Islet of Langerhans (tissue), 1 donor: ENCODE data around the gene SH3RF3.

Experiments
- FAIRE-seq: peaks from one replicate; lab custom pipeline; 2011; peaks lifted over from hg19 to GRCh38; lab: Jason Lieb, UNC

The SH3RF3 gene

GRCh38 chr2:109421101-109421500, 292.1 kb downstream of the SH3RF3 start:
- no peak for FAIRE-seq

- no peak for FAIRE-seq
Measured at GRCh38 chr2:109421642-109422041, 292.6 kb downstream of the SH3RF3 start.

GRCh38 chr2:109422071-109422757, 293.2 kb downstream of the SH3RF3 start:
- no peak for FAIRE-seq

DNA sequence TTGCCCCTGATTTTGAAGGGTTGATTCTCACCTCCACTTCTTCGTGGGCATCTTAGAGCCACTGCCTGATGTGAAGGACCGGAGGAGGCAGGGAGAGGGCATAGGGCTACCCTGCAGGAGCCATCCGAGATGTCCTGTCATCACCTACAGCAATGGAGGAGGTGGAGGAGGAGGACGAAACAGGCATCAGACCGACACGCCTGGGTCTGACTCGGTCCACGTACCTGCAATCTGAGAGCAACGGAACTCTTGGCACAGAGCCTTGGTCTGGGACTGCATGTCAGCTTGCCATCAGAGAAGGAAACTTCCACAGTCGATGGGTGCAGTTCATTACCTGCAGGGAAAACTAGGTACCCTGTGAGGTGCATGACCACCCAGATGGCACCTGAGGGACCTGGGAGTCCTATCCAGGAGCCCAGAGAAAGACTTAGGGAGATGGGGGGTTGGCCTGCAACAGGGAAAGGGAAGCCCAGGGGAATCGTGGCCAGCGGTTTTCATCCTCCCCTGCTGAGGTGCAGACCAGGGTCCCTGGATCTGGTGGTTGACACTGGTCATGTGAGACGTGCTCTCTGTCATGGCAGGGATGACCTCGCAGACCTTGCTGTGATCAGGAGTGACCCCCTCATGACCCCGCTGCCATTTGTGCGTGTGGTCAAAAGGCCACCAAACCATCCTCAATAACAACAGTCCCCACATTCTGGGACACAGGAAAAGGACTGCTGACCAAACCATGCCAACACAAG, 293.9 kb downstream of the SH3RF3 start:
- no peak for FAIRE-seq

- FAIRE-seq = no peak
Measured at GRCh38 chr2:109423556-109424359, 294.8 kb downstream of the SH3RF3 start.

- FAIRE-seq = no peak
Measured at GRCh38 chr2:109425411-109425810, 296.4 kb downstream of the SH3RF3 start.

- no peak for FAIRE-seq
Measured at GRCh38 chr2:109427661-109428091, 298.7 kb downstream of the SH3RF3 start.

DNA sequence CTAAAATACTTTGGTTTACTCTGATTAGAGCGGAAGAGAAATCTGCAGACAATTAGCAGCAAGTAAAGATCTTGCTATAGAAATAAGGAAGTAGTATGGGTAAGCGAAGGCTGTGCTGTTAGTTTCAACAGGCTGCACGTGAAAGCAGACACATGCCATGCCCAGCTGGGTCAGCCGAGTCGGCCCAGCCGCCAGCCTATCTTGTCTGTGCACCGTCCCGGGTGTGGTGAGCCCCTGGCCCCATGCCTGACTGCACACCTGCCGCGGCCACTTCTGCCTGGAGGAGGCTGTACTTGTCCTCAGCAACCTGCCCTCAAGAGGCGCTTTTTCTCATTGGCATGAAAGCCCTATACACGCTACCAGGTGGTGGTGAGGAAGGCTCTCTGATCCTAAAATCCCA, 299.3 kb downstream of the SH3RF3 start:
- no peak for FAIRE-seq

DNA sequence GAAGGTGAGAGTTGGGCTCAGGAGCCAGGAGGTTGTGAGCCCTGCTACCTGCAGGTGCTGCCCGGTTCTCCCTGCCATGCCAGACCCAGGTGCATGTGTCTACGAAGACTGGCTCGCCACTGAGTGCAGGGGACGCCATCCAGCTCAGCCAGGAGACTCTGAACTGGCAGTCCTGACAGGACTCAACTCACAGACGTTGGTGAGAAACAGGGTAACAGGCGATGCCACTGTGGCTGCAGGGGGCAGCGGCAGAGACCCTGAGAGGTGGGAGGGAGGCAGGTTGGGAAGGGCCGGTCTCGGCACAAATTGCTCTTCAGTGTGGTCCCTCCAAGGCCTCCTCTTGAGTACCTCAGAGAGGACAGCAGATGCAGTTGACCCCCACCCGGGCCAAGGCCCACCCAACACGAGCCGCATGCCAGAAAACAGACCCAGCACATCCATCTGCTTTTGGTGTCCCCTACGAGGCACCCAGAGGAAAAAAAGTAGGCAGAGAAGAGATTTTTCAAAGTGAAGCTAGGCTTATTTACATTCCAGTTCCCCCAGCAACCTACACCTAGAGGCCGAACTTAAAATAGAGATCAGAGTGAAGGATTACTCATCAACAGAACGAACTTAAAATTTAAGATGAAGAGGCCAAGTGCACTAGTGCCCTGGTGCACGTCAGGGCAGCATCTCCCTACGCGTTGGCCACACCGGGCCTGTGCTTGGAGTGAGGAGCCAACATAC, 300.0 kb downstream of the SH3RF3 start:
- no peak for FAIRE-seq

GRCh38 chr2:109429567-109430328, 300.7 kb downstream of the SH3RF3 start:
- FAIRE-seq = no peak

DNA sequence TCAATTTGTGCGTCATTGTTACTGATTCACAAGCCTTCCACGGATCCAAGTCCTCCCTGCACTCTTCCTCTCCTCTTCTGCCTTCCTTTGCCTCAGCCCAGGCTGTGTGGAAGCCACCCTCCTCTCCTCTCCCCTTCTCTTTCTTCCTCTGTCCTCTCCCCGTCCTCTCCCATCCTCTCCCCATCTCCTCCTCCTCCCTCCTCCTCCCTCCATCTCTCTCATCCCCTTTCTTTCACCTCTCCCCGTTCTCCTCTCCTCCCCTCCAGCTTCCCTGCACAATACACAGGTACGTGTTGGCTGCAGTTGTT, 301.3 kb downstream of the SH3RF3 start:
- no peak for FAIRE-seq

GRCh38 chr2:109432421-109432820, 303.4 kb downstream of the SH3RF3 start:
- FAIRE-seq = no peak

GRCh38 chr2:109433486-109433885, 304.5 kb downstream of the SH3RF3 start:
- FAIRE-seq = no peak

DNA sequence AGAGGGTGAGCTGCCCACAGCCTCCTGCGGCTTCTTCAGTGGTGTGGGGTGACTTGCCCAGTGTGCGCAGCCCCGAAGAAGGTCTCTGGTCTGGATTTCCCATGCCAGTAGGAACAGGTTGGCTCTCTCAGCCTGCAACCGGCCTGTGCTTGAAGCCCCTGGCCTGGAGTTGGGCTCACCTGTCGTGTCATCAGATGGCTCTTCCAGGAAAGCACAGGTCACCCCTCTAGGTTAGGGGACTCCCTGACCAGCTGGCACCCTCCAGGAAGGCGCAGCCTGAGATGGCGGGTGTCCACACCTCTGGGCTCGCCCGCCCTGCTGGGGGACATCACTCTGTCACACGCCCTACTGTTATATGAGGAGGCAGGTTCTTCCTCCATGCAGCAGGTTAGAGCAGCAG, 304.9 kb downstream of the SH3RF3 start:
- no peak for FAIRE-seq

- FAIRE-seq = no peak
Measured at GRCh38 chr2:109434351-109434750, 305.3 kb downstream of the SH3RF3 start.

GRCh38 chr2:109435066-109435690, 306.2 kb downstream of the SH3RF3 start:
- no peak for FAIRE-seq

- no peak for FAIRE-seq
Measured at GRCh38 chr2:109435901-109436598, 307.0 kb downstream of the SH3RF3 start.

- no peak for FAIRE-seq
Measured at GRCh38 chr2:109436610-109437225, 307.7 kb downstream of the SH3RF3 start.

- FAIRE-seq = no peak
Measured at GRCh38 chr2:109437325-109438090, 308.5 kb downstream of the SH3RF3 start.
